ENCODE results near the gene ACAN. TPM values are rescaled to one million over a fixed set of nuclear protein-coding genes. Genes with fewer than 3 reads are reported as not detected.

ACAN gene
- total RNA-seq, 2 donors from 2014 or later: 0.17 to 0.35 TPM

- Histone ChIP-seq H3K27me3 (no peaks in the 10 kb centered on the region), H3K9ac (ENCODE audit: low read depth in 2 of 2, low read length in 2 of 2) (peak within 1 kb of the TSS in 1 of 2 donors; percentile 72), H3K9me3 (no peaks in the 10 kb centered on the region), H3K36me3 (no peaks in the 10 kb centered on the region), H3K4me1 (no peaks in the 10 kb centered on the region), H3K27ac (no peak within 1 kb of the TSS), H3K4me3 (peak within 1 kb of the TSS; percentile 46)
- peak; percentile 35 for DNase-seq
- TF ChIP-seq CTCF (IDR thresholded peaks at IDR 0.05): no peak
- intact Hi-C loops (cut with DNase I): no loop called here
Observed at GRCh38 chr15:88894819-88895767, 91.9 kb downstream of the ACAN start, which contains the start of gene HAPLN3. Gene HAPLN3, minus strand, starts transcription at chr15:88895544. Its CDS starts 8,246 bp downstream, at chr15:88887298.

- no peak for TF ChIP-seq CTCF (IDR thresholded peaks at IDR 0.05)
- no peak overlapping the region for H3K27ac ChIP-seq
- H3K4me1 ChIP-seq: no peaks in the 10 kb centered on the region
- no peak for DNase-seq
- no peaks in the 10 kb centered on the region for H3K36me3 ChIP-seq
- no peak overlapping the region for H3K4me3 ChIP-seq
- H3K9me3 ChIP-seq: no peaks in the 10 kb centered on the region
- no peak overlapping the region for H3K9ac ChIP-seq (ENCODE audit: low read depth in 2 of 2, low read length in 2 of 2)
- intact Hi-C loops (cut with DNase I): no loop called here
- H3K27me3 ChIP-seq: no peaks in the 10 kb centered on the region
Observed at GRCh38 chr15:88896333-88897033, 93.2 kb downstream of the ACAN start.

GRCh38 chr15:88897142-88897455 lies 93.9 kb downstream of the ACAN start:
- intact Hi-C loops (cut with DNase I): no loop called here
- H3K27me3 ChIP-seq: no peaks in the 10 kb centered on the region
- no peak overlapping the region for H3K27ac ChIP-seq
- no peak overlapping the region for H3K4me3 ChIP-seq
- H3K9me3 ChIP-seq: no peaks in the 10 kb centered on the region
- no peak overlapping the region for H3K9ac ChIP-seq (ENCODE audit: low read depth in 2 of 2, low read length in 2 of 2)
- TF ChIP-seq CTCF (IDR thresholded peaks at IDR 0.05): no peak
- no peak for DNase-seq
- no peaks in the 10 kb centered on the region for H3K4me1 ChIP-seq
- no peaks in the 10 kb centered on the region for H3K36me3 ChIP-seq

GRCh38 chr15:88897456-88898194 lies 94.4 kb downstream of the ACAN start:
- H3K27ac ChIP-seq: no peak overlapping the region
- H3K9me3 ChIP-seq: no peaks in the 10 kb centered on the region
- intact Hi-C loops (cut with DNase I): no loop called here
- no peak overlapping the region for H3K4me3 ChIP-seq
- no peaks in the 10 kb centered on the region for H3K36me3 ChIP-seq
- H3K27me3 ChIP-seq: no peaks in the 10 kb centered on the region
- peak; percentile 82 for DNase-seq
- H3K9ac ChIP-seq (ENCODE audit: low read depth in 2 of 2, low read length in 2 of 2): no peak overlapping the region
- TF ChIP-seq CTCF (IDR thresholded peaks at IDR 0.05): peak; percentile 62
- no peaks in the 10 kb centered on the region for H3K4me1 ChIP-seq

GRCh38 chr15:88898736-88899135 lies 95.5 kb downstream of the ACAN start:
- Histone ChIP-seq H3K27me3 (no peaks in the 10 kb centered on the region), H3K4me3 (no peak overlapping the region), H3K9me3 (no peaks in the 10 kb centered on the region), H3K9ac (ENCODE audit: low read depth in 2 of 2, low read length in 2 of 2) (no peak overlapping the region), H3K27ac (no peak overlapping the region), H3K4me1 (no peaks in the 10 kb centered on the region), H3K36me3 (no peaks in the 10 kb centered on the region)
- intact Hi-C loops (cut with DNase I): no loop called here
- no peak for DNase-seq
- TF ChIP-seq CTCF (IDR thresholded peaks at IDR 0.05): no peak
